Erythroblast (primary cell): ENCODE results near the gene UNC79.

Experiments
- GATA1 ChIP-seq: IDR thresholded peaks from 2 replicates; pipeline ENCODE4 v1.6.1; 2011; ENCODE audit warnings: low read depth, mild to moderate bottlenecking, control low read depth, low read length, moderate library complexity
- POLR2A ChIP-seq: IDR thresholded peaks from 2 replicates; pipeline ENCODE4 v1.6.1; 2011; ENCODE audit warnings: mild to moderate bottlenecking, low read length

- TF ChIP-seq POLR2A = no peak
- TF ChIP-seq GATA1 = no peak
These were observed 301.0 kb downstream of the UNC79 start for GRCh38 chr14:93731753-93732152.
